Measurements from ENCODE around the gene IPO4.

Gene IPO4

GRCh38 chr14:24147761-24148428 is 40.7 kb downstream of the IPO4 start:
- ChIA-PET POLR2A (interaction anchor here (1.5 to 3.2 kb wide), 3 partner anchors 8 to 13 kb away, joined by 5 to 14 read pairs (median 12); partner anchors contain the start of genes IRF9 and PSME1), CTCF (interaction anchor here (1.1 to 12.0 kb wide), 6 partner anchors 9 to 55 kb away, joined by 3 to 154 read pairs (median 12); partner anchors contain the start of genes DCAF11, IRF9 and NRL)
- DNase-seq (ENCODE audit: extremely low spot score), result no peak
- TF ChIP-seq CTCF (IDR thresholded peaks at IDR 0.05; ENCODE audit: control extremely low read depth, extremely low read depth, low read depth, missing control alignments), result no peak

GRCh38 chr14:24146978-24147760 is 41.4 kb downstream of the IPO4 start, which contains the start of gene RNF31:
Gene RNF31, plus strand, starts transcription at chr14:24147498. Its CDS starts 201 bp downstream, at chr14:24147699.
- POLR2A ChIA-PET, result interaction anchor here (0.6 to 3.2 kb wide), 11 partner anchors 9 to 52 kb away, joined by 3 to 20 read pairs (median 6); partner anchors contain the start of genes DCAF11, IRF9, NRL and PSME1
- CTCF ChIA-PET, result interaction anchor here (0.8 to 12.0 kb wide), 12 partner anchors 8 to 285 kb away, joined by 3 to 154 read pairs (median 6); partner anchors contain the start of genes CIDEB, DCAF11, IRF9 and NRL

GRCh38 chr14:24146453-24146977 is 42.1 kb downstream of the IPO4 start, which contains the start of gene PSME2:
Gene PSME2, minus strand, starts transcription at chr14:24146610. Its CDS starts 29 bp downstream, at chr14:24146581.
- ChIA-PET CTCF (interaction anchor here (0.8 to 12.0 kb wide), 12 partner anchors 8 to 285 kb away, joined by 3 to 154 read pairs (median 6); partner anchors contain the start of genes CIDEB, DCAF11, IRF9 and NRL), POLR2A (interaction anchor here (0.7 to 3.2 kb wide), 10 partner anchors 9 to 51 kb away, joined by 3 to 20 read pairs (median 6); partner anchors contain the start of genes DCAF11, IRF9, NRL and PSME1)
- TF ChIP-seq CTCF (IDR thresholded peaks at IDR 0.05; ENCODE audit: control extremely low read depth, extremely low read depth, low read depth, missing control alignments), result no peak
- peak; percentile 97 for DNase-seq (ENCODE audit: extremely low spot score)

More at GRCh38 chr14:24146978-24147760, 41.4 kb downstream of the IPO4 start, which contains the start of gene RNF31:
- peak; percentile 97 for DNase-seq (ENCODE audit: extremely low spot score)
- TF ChIP-seq CTCF (IDR thresholded peaks at IDR 0.05; ENCODE audit: control extremely low read depth, extremely low read depth, low read depth, missing control alignments), result no peak

GRCh38 chr14:24145690-24146452 is 42.7 kb downstream of the IPO4 start:
- no peak for DNase-seq (ENCODE audit: extremely low spot score)
- POLR2A ChIA-PET, result interaction anchor here (1.4 to 3.2 kb wide), 5 partner anchors 10 to 51 kb away, joined by 6 to 20 read pairs (median 12); partner anchors contain the start of genes DCAF11, IRF9, NRL and PSME1
- no peak for TF ChIP-seq CTCF (IDR thresholded peaks at IDR 0.05; ENCODE audit: control extremely low read depth, extremely low read depth, low read depth, missing control alignments)
- CTCF ChIA-PET, result interaction anchor here (1.2 to 12.0 kb wide), 8 partner anchors 9 to 286 kb away, joined by 3 to 154 read pairs (median 12); partner anchors contain the start of genes DCAF11, IRF9, NRL and PSME1

- TF ChIP-seq CTCF (IDR thresholded peaks at IDR 0.05; ENCODE audit: control extremely low read depth, extremely low read depth, low read depth, missing control alignments), result no peak
- POLR2A ChIA-PET, result interaction anchor here (2.1 to 3.2 kb wide), 2 partner anchors 9 to 31 kb away, joined by 14 to 20 read pairs; partner anchors contain the start of genes DCAF11, NRL and PSME1
- CTCF ChIA-PET, result interaction anchor here (1.5 to 12.0 kb wide), 6 partner anchors 9 to 87 kb away, joined by 3 to 154 read pairs (median 20); partner anchors contain the start of genes DCAF11, IRF9, NRL and PSME1
- no peak for DNase-seq (ENCODE audit: extremely low spot score)
Measured at GRCh38 chr14:24145219-24145618, 43.4 kb downstream of the IPO4 start.

All from GM10248 (cell line).